NT2/D1 (cell line): ENCODE results near the gene ACTMAP.

Experiments
- SUZ12 ChIP-seq: IDR thresholded peaks from 2 replicates; pipeline ENCODE4 v1.6.1; 2011; ENCODE audit not compliant: insufficient read length, insufficient read depth; ENCODE audit errors: extremely low read depth
- YY1 ChIP-seq: IDR thresholded peaks from 2 replicates; pipeline ENCODE4 v1.6.1; 2011; ENCODE audit not compliant: insufficient read length, insufficient read depth
- ZNF274 ChIP-seq: IDR thresholded peaks from 2 replicates; pipeline ENCODE4 v1.6.1; 2011; ENCODE audit warnings: mild to moderate bottlenecking, low read depth, low read length

- TF ChIP-seq ZNF274 (no peak), SUZ12 (no peak), YY1 (no peak)
Observed at GRCh38 chr19:40703029-40703755, 47.1 kb downstream of the ACTMAP start.
